BLaER1 treated with 17β-estradiol and CSF1 and Interleukin-3, amounts not matched to agents 10 nM and 100 nM (cell line): ENCODE data around the gene RMC1.

Experiments
- H3K27ac ChIP-seq, 11 experiments: shearing (Covaris generic); formaldehyde crosslinking; 2 replicates each; pipeline ENCODE4 v1.8.1; 2022
- H3K27me3 ChIP-seq, 11 experiments: shearing (Covaris generic); formaldehyde crosslinking; 2 replicates each; pipeline ENCODE4 v1.8.1; 2022
- H3K36me3 ChIP-seq, 11 experiments: shearing (Covaris generic); formaldehyde crosslinking; 2 replicates each; pipeline ENCODE4 v1.8.1; 2022
- H3K4me1 ChIP-seq, 10 experiments: shearing (Covaris generic); formaldehyde crosslinking; 2 replicates each; pipeline ENCODE4 v1.8.1; 2022
- H3K4me2 ChIP-seq, 11 experiments: shearing (Covaris generic); formaldehyde crosslinking; 2 replicates each; pipeline ENCODE4 v1.8.1; 2022
- H3K4me3 ChIP-seq, 10 experiments: shearing (Covaris generic); formaldehyde crosslinking; 2 replicates each; pipeline ENCODE4 v1.8.1; 2022
- H3K9ac ChIP-seq, 11 experiments: shearing (Covaris generic); formaldehyde crosslinking; 2 replicates each; pipeline ENCODE4 v1.8.1; 2022
- H3K9me3 ChIP-seq, 11 experiments: shearing (Covaris generic); formaldehyde crosslinking; replicated peaks in 1 of 11; 2 replicates each; pipeline ENCODE4 v1.8.1; 2022
- H4K20me1 ChIP-seq, 11 experiments: shearing (Covaris generic); formaldehyde crosslinking; 2 replicates each; pipeline ENCODE4 v1.8.1; 2022
- Cebpa-rat ChIP-seq, 11 experiments: shearing (Covaris generic); IDR thresholded peaks; 2 replicates each; pipeline ENCODE4 v1.8.1; 2022

Gene RMC1

GRCh38 chr18:23539911-23540525 is 36.7 kb downstream of the RMC1 start:
- Histone ChIP-seq H3K36me3 (peaks cover 85 to 97% (median 94%) of the 10 kb centered on the region in 11 experiments), H3K4me2 (peak overlapping the region; percentile 73 to 95 (median 82))

GRCh38 chr18:23540867-23541266 is 37.6 kb downstream of the RMC1 start:
- H3K9me3 ChIP-seq = no peaks in the 10 kb centered on the region
- TF ChIP-seq Cebpa-rat (IDR thresholded peaks at IDR 0.05) = no peak
- H3K4me1 ChIP-seq = peaks cover 39 to 45% (median 42%) of the 10 kb centered on the region in 10 experiments
- H3K4me3 ChIP-seq = peak overlapping the region in 1 of 10 experiments; percentile 30; a peak in 1 of 20 replicates
- H3K27ac ChIP-seq = peak overlapping the region; percentile 4 to 80 (median 60); a peak in 19 of 22 replicates
- H4K20me1 ChIP-seq = peaks cover 0 to 99% (median 18%) of the 10 kb centered on the region in 11 experiments; a peak in 15 of 22 replicates
- peaks cover 85 to 97% (median 94%) of the 10 kb centered on the region in 11 experiments for H3K36me3 ChIP-seq
- H3K4me2 ChIP-seq = peak overlapping the region; percentile 73 to 95 (median 82)
- peaks cover 0 to 71% (median 0%) of the 10 kb centered on the region in 11 experiments; a peak in 5 of 22 replicates for H3K27me3 ChIP-seq
- peak overlapping the region; percentile 33 to 65 (median 47); a peak in 14 of 22 replicates for H3K9ac ChIP-seq

More at GRCh38 chr18:23539911-23540525, 36.7 kb downstream of the RMC1 start:
- Histone ChIP-seq H3K9me3 (no peaks in the 10 kb centered on the region), H3K27ac (peak overlapping the region in 10 of 11 experiments; percentile 4 to 80 (median 64); a peak in 17 of 22 replicates), H3K9ac (peak overlapping the region in 10 of 11 experiments; percentile 4 to 65 (median 50); a peak in 15 of 22 replicates), H4K20me1 (peaks cover 0 to 99% (median 18%) of the 10 kb centered on the region in 11 experiments; a peak in 15 of 22 replicates), H3K4me3 (peak overlapping the region in 1 of 10 experiments; percentile 30; a peak in 2 of 20 replicates), H3K4me1 (peaks cover 39 to 45% (median 42%) of the 10 kb centered on the region in 10 experiments), H3K27me3 (peaks cover 0 to 71% (median 0%) of the 10 kb centered on the region in 11 experiments; a peak in 5 of 22 replicates)
- no peak for TF ChIP-seq Cebpa-rat (IDR thresholded peaks at IDR 0.05)

GRCh38 chr18:23541349-23542093 is 38.2 kb downstream of the RMC1 start:
- Histone ChIP-seq H3K27me3 (peaks cover 0 to 66% (median 0%) of the 10 kb centered on the region in 11 experiments; a peak in 5 of 22 replicates), H3K4me2 (peak overlapping the region; percentile 73 to 95 (median 79)), H3K36me3 (peaks cover 85 to 97% (median 94%) of the 10 kb centered on the region in 11 experiments), H4K20me1 (peaks cover 0 to 99% (median 18%) of the 10 kb centered on the region in 11 experiments; a peak in 15 of 22 replicates), H3K4me1 (peaks cover 39 to 45% (median 42%) of the 10 kb centered on the region in 10 experiments), H3K4me3 (no peak overlapping the region), H3K9ac (peak overlapping the region in 8 of 11 experiments; percentile 1 to 65 (median 34); a peak in 10 of 22 replicates), H3K9me3 (no peaks in the 10 kb centered on the region), H3K27ac (peak overlapping the region in 9 of 11 experiments; percentile 4 to 80 (median 60); a peak in 15 of 22 replicates)
- TF ChIP-seq Cebpa-rat (IDR thresholded peaks at IDR 0.05) = no peak

- no peak overlapping the region for H3K27ac ChIP-seq
- H3K4me2 ChIP-seq = peak overlapping the region; percentile 73 to 95 (median 79); a peak in 13 of 22 replicates
- no peak overlapping the region for H3K9ac ChIP-seq
- no peaks in the 10 kb centered on the region for H3K9me3 ChIP-seq
- no peak overlapping the region for H3K4me3 ChIP-seq
- H3K27me3 ChIP-seq = peaks cover 0 to 60% (median 0%) of the 10 kb centered on the region in 11 experiments; a peak in 5 of 22 replicates
- TF ChIP-seq Cebpa-rat (IDR thresholded peaks at IDR 0.05) = no peak
- peaks cover 85 to 97% (median 94%) of the 10 kb centered on the region in 11 experiments for H3K36me3 ChIP-seq
- peaks cover 0 to 99% (median 18%) of the 10 kb centered on the region in 11 experiments; a peak in 15 of 22 replicates for H4K20me1 ChIP-seq
- H3K4me1 ChIP-seq = peaks cover 39 to 45% (median 42%) of the 10 kb centered on the region in 10 experiments
These were observed 39.1 kb downstream of the RMC1 start for GRCh38 chr18:23542461-23542860.

GRCh38 chr18:23545247-23545789 is 42.0 kb downstream of the RMC1 start:
- no peak for TF ChIP-seq Cebpa-rat (IDR thresholded peaks at IDR 0.05)
- Histone ChIP-seq H3K27me3 (peaks cover 0 to 48% (median 0%) of the 10 kb centered on the region in 11 experiments; a peak in 5 of 22 replicates), H3K36me3 (peaks cover 86 to 95% (median 94%) of the 10 kb centered on the region in 11 experiments), H3K4me3 (no peak overlapping the region), H3K9ac (no peak overlapping the region), H3K4me2 (no peak overlapping the region), H3K9me3 (no peaks in the 10 kb centered on the region), H4K20me1 (peaks cover 0 to 99% (median 10%) of the 10 kb centered on the region in 11 experiments; a peak in 14 of 22 replicates), H3K4me1 (peaks cover 22 to 29% (median 24%) of the 10 kb centered on the region in 10 experiments), H3K27ac (peak overlapping the region in 1 of 11 experiments; percentile 18; a peak in 2 of 22 replicates)

GRCh38 chr18:23547306-23547705 is 44.0 kb downstream of the RMC1 start:
- H3K4me1 ChIP-seq = peaks cover 3 to 9% (median 4%) of the 10 kb centered on the region in 10 experiments; a peak in 19 of 20 replicates
- no peaks in the 10 kb centered on the region for H3K9me3 ChIP-seq
- peaks cover 0 to 45% (median 0%) of the 10 kb centered on the region in 11 experiments; a peak in 5 of 22 replicates for H3K27me3 ChIP-seq
- no peak overlapping the region for H3K27ac ChIP-seq
- H4K20me1 ChIP-seq = peaks cover 0 to 100% (median 2%) of the 10 kb centered on the region in 11 experiments; a peak in 9 of 22 replicates
- H3K4me2 ChIP-seq = no peak overlapping the region
- no peak overlapping the region for H3K9ac ChIP-seq
- H3K36me3 ChIP-seq = peaks cover 97 to 100% (median 100%) of the 10 kb centered on the region in 11 experiments
- no peak for TF ChIP-seq Cebpa-rat (IDR thresholded peaks at IDR 0.05)
- no peak overlapping the region for H3K4me3 ChIP-seq

GRCh38 chr18:23547846-23548245 is 44.5 kb downstream of the RMC1 start:
- Histone ChIP-seq H3K27me3 (peaks cover 0 to 44% (median 0%) of the 10 kb centered on the region in 11 experiments; a peak in 5 of 22 replicates), H4K20me1 (peaks cover 0 to 100% (median 0%) of the 10 kb centered on the region in 11 experiments; a peak in 8 of 22 replicates), H3K9me3 (no peaks in the 10 kb centered on the region), H3K36me3 (peaks cover 97 to 100% (median 100%) of the 10 kb centered on the region in 11 experiments), H3K27ac (no peak overlapping the region), H3K4me1 (peaks cover 0 to 4% (median 0%) of the 10 kb centered on the region in 10 experiments; a peak in 6 of 20 replicates), H3K4me3 (no peak overlapping the region), H3K4me2 (no peak overlapping the region), H3K9ac (no peak overlapping the region)
- TF ChIP-seq Cebpa-rat (IDR thresholded peaks at IDR 0.05) = no peak

- Histone ChIP-seq H3K9me3 (no peaks in the 10 kb centered on the region), H3K36me3 (peaks cover 97 to 100% (median 100%) of the 10 kb centered on the region in 11 experiments), H3K4me2 (no peak overlapping the region), H3K27ac (no peak overlapping the region), H3K4me1 (no peaks in the 10 kb centered on the region), H3K27me3 (peaks cover 0 to 40% (median 0%) of the 10 kb centered on the region in 11 experiments; a peak in 5 of 22 replicates), H3K9ac (no peak overlapping the region), H3K4me3 (no peak overlapping the region), H4K20me1 (peaks cover 0 to 100% (median 0%) of the 10 kb centered on the region in 11 experiments; a peak in 8 of 22 replicates)
- no peak for TF ChIP-seq Cebpa-rat (IDR thresholded peaks at IDR 0.05)
These were observed 45.0 kb downstream of the RMC1 start for GRCh38 chr18:23548275-23548674.
